GM19468 (cell line): ENCODE results near the gene ZBTB11.
"Not testable (repeated sequence)": the region's sequence is repeated elsewhere in the genome, so short reads cannot be mapped to it uniquely, and the experiment has no call there.

Experiments used
- ATAC-seq: cut with Tn5 transposase; IDR thresholded peaks from one replicate; pipeline ENCODE4 v1.9.1; 2021; ENCODE audit warnings: mild to moderate bottlenecking, moderate library complexity, moderate number of reproducible peaks; ENCODE audit not compliant: unreplicated experiment; ENCODE audit errors: extremely low read depth

The ZBTB11 gene

GRCh38 chr3:101625879-101626278, 51.1 kb downstream of the ZBTB11 start:
- no peak for ATAC-seq

GRCh38 chr3:101624857-101625256, 52.1 kb downstream of the ZBTB11 start:
- no peak for ATAC-seq

GRCh38 chr3:101623656-101624055, 53.3 kb downstream of the ZBTB11 start:
- ATAC-seq = no peak

- no peak for ATAC-seq
These were observed 57.2 kb downstream of the ZBTB11 start for GRCh38 chr3:101619734-101620133.

- no peak for ATAC-seq
These were observed 58.2 kb downstream of the ZBTB11 start for GRCh38 chr3:101618726-101619125.

GRCh38 chr3:101617478-101617877, 59.5 kb downstream of the ZBTB11 start:
- ATAC-seq = no peak

- no peak for ATAC-seq
These were observed 61.4 kb downstream of the ZBTB11 start for GRCh38 chr3:101615525-101615924.

- ATAC-seq = not testable (repeated sequence)
These were observed 63.9 kb downstream of the ZBTB11 start for GRCh38 chr3:101613014-101613413.

GRCh38 chr3:101611023-101611422, 65.9 kb downstream of the ZBTB11 start:
- ATAC-seq = no peak

- ATAC-seq = not testable (repeated sequence)
These were observed 71.5 kb downstream of the ZBTB11 start for GRCh38 chr3:101605398-101605797.

GRCh38 chr3:101603184-101603583, 73.7 kb downstream of the ZBTB11 start:
- no peak for ATAC-seq

- ATAC-seq = no peak
These were observed 74.2 kb downstream of the ZBTB11 start for GRCh38 chr3:101602731-101603130.
